ENCODE measurements around the gene WNT1.

WNT1 gene

GRCh38 chr12:48961801-48962200 is 16.3 kb upstream of the WNT1 start:
- DNase-seq: no peak

DNA sequence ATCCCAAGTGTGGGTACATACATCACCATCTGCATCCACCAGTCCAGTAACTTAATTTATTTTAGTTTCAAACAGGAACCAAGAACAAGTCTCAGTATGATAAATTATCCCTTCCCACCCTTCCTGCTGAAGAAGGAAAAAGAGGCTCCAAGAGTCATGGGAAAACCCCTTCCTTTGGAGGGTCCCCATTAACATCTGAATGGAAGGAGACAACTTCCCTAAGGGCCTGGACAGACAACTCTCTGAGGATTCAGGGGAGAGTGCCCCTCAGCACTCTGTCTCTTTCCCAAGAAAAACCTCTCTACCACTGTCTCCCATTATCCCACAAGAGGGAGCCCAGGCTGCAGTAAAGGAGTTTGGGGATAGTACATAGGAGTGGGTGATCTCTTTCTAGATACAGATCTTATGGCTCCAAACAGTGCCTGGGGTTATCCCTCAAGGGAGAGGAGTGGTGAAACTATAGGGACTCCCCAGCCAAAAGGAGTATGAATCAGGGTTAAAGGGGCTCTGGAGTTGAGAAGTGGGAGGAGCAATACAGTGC is 12.8 kb upstream of the WNT1 start:
- peak in 1 of 2 donors; percentile 69 for DNase-seq

DNA sequence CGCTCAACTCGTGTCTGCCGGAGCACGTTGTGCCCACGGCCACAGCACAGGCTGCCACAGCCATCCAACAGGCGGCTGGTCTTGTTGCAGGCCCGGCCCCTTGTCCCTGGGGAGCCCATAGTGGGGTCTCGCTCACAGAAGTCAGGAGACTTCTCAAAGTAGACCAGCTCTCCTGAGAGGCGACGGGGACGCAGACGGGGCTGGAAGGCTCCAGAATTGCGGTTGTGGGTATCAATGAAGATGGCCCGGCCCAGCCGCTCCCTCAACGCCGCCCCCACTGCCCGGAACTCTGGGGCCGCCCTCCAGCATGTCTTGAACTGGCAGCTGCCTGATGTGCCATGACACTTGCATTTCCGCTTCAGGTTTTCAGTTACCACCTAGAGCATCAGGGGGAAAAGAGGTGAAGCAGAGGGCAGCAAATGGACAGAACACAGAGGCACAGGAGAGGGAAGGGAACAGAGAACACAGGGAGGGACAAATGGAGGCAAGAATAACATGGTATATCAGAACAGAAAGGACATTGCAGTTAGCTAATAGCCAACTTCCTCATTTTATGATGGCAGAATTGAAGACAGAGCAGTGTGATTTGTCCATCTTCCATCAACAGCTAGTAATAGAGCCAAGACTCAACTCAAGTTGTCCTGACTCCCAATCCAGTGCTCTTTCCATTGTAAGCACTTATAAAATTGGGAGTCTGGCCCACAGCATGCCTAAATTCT is 11.8 kb upstream of the WNT1 start:
- DNase-seq: peak in 1 of 2 donors; percentile 52

DNA sequence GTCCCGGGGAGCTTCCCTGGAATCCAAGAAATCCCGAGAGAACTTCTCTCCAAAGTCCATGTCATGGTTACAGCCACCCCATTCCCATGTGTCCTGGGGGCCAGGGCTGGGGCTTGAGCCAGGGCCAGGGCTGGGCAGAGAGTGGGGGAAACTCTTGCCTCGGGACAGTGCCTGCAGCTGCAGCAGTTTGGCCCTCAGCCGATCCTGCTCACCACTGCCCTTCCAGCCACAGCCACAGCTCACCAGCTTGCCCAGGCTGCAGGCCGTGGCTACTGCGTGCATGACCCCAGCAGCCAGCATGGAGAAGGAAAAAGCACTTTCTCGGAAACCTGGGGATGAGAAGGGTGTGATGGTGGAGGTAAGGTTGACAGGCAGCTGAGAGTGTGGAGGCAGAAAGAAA is 10.1 kb upstream of the WNT1 start:
- DNase-seq: no peak

- no peak for DNase-seq
These were observed 9.7 kb upstream of the WNT1 start for GRCh38 chr12:48968467-48968866.

DNA sequence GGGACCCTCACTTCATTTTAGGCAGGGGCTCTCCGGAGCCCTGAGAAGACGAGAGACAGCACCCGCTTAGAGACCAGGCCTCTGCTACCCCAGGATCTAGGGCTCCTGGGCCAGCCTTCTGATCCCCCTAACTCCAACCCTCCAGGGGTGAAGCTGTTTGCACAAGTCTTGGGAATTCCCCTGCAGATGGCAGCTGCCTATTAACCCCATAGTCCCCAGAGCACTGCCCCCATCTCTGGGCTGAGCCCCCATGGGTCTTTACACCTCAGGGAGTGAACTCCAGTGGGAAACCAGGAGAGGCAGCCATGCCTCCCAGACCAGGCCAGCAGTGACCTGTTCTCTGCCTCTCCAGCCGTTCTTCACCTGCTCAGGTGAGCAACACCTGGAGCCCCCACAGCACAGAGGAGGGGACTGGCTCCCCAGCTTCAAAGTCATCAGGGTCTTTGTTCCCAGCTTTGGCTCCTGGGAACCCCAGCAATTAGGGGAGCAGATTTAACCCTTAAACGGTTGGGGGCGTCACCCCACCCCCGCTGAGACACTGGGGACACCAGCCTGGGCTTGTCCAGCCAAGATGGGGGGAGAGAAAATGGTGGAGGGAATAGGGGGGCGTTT is 8.9 kb upstream of the WNT1 start:
- no peak for DNase-seq

DNA sequence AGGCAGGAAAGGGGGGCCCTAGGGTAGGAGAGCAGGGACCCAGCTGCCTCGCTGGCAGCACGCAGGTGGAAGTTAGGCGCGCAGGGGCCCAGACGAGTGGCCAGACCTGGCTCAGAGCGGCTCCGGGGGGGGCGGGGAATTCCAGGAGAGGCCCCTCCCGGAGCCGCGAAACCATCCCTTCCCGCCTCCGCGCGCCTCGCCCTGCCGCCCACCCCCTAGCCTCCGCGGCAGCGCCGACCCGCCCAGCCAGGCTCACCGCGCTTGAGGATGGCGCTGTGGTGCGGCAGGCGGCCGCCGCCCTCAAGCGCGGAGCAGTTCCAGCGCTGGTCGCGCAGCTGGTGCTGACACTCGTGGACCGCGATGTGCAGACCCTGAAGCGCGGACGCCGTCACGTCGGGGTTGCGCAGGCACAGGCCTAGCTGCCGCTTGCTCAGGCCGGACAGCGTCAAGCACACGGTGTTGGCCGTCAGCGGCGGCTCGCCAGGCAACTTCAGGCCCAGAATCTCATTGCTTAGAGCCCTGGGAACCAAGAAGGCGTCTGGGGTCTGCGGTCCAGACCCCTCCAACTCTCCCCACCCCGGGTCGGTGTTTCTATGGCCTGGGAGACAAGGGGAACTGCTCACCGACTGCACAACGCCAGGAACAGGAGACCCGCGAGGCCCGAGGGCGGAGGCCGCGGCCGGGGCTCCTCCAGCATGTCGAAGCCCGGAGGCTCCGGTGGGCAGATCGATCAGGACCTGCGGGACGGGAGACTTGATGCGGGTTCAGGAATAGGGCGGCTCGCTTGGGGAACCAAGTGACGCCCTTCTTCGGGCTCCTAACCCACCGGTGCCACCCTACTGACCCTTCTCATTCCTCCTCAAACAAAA is 8.1 kb upstream of the WNT1 start:
- DNase-seq: no peak

- no peak for DNase-seq
These were observed 7.3 kb upstream of the WNT1 start for GRCh38 chr12:48970702-48971334.

DNA sequence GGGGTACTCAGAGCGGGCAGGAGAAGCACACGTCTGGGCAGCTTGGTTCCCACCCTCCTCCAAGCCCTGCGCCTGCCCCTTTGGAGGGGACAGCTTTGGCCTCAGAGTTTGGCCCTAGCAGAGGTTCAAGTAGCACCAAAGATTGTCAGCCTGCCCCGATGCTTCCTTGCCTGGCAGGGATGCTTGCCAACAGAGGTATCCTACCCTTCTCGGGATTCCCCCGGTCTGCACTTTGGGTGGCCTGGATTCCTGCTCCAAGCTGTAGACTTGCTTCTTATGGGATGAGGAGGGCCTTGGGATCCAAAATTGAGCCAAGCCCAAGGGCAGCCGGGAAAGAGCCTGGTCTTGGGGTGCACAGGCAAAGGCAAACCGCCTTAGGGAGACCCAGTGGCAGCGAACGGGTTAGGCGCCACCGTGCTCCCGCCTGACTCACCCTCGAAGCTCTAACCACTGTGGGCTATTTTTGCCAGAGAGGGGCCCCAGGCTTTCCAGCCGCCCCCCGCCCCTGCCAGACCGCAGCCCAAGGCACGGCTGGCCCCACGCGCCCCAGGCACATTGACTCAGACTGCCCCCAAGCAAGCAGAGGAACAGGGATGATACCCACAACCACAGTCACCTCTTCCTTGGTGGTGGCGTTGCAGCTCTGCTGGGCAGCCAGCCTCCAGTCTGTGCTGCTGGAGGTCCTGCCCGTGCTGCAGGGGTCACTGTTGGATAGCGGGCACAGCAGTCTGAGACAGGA is 5.7 kb upstream of the WNT1 start:
- DNase-seq: no peak

GRCh38 chr12:48972952-48973483 is 5.1 kb upstream of the WNT1 start:
- no peak for DNase-seq

DNA sequence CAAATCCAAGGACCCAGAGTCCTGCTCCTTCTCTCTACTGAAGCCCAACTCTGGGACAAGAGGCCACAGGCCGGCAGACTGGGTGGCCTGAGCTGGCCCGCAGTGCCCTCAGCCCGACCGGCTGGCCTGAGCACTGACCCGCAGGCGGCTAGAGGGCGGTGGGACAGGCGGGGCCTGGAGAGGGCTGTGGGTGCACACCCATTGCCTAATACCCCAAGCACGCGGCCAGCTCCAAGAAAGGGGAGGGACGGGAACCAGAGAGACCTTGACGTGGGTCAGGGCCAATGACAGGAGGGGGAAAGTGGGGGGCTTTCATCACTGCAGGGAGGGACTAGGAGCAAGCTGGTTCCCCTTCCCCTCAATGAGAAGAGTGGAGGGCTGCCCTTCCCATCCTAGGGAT is 4.6 kb upstream of the WNT1 start:
- DNase-seq: peak in 1 of 2 donors; percentile 51

- peak in 1 of 2 donors; percentile 58 for DNase-seq
These were observed 4.0 kb upstream of the WNT1 start for GRCh38 chr12:48973941-48974673.

- DNase-seq: peak; percentile 84 to 85
These were observed 536 bp upstream of the WNT1 start for GRCh38 chr12:48977290-48978281.

DNA sequence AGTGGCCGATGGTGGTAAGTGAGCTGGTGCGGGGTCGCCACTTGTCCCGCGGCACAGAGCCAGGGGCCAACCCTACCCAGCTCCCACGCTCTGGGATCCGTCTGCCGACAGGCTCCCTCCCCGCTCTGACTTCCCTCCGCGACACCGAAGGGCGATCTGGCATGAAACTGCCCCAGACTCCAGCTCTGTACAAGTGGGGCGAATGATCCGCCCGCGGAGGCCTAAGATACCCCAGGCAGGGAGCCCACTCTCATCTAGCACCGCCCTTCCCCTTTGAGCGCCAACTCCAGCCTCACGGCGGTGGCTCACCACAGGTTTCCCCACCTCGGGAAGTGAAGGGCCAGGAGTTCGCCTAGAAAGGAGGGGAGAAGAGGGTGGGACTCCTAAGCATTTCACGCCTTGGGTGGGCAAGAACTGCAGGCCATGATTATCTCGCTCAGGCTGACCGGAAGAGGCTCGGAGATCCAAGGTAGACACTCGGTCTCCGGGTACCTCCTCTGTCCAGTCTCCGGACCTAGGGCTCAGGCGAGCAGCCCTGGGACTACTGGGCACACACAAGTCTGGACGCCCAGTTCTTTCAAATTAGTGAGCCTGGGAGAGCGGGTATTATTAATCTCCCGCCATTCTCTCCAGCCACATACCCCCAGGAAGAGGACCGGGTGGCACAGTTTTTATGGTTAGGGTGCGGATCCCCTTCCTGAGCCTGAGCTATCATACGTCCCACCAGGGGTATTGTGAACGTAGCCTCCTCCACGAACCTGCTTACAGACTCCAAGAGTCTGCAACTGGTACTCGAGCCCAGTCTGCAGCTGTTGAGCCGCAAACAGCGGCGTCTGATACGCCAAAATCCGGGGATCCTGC is 849 bp downstream of the WNT1 start:
- DNase-seq: no peak

GRCh38 chr12:48979602-48980388 is 1.7 kb downstream of the WNT1 start:
- no peak for DNase-seq

GRCh38 chr12:48980389-48980952 is 2.3 kb downstream of the WNT1 start:
- no peak for DNase-seq

DNA sequence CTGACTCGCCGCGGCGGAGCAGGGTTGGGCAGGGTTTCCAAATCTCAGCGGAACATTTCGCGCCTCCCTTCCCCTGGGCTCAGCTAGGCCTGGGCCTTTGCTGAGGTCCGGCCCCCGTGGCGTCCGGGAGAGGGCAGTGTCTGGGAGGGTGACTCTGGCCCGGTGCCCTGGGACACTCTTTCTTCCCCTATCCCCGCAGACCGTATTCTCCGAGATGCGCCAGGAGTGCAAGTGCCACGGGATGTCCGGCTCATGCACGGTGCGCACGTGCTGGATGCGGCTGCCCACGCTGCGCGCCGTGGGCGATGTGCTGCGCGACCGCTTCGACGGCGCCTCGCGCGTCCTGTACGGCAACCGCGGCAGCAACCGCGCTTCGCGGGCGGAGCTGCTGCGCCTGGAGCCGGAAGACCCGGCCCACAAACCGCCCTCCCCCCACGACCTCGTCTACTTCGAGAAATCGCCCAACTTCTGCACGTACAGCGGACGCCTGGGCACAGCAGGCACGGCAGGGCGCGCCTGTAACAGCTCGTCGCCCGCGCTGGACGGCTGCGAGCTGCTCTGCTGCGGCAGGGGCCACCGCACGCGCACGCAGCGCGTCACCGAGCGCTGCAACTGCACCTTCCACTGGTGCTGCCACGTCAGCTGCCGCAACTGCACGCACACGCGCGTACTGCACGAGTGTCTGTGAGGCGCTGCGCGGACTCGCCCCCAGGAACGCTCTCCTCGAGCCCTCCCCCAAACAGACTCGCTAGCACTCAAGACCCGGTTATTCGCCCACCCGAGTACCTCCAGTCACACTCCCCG is 3.0 kb downstream of the WNT1 start:
- DNase-seq: no peak

All from inflammatory macrophage treated with lipopolysaccharide for 1 hour (primary cell).